Mammary epithelial cell (primary cell): ENCODE data around the gene ROCK1.
"Not testable (repeated sequence)": the region's sequence is repeated elsewhere in the genome, so short reads cannot be mapped to it uniquely, and the experiment has no call there.

Experiments used
- EZH2 ChIP-seq: IDR thresholded peaks from 2 replicates; pipeline ENCODE4 v1.6.1; 2012; ENCODE audit warnings: low read length, inconsistent platforms, borderline replicate concordance
- TF ChIP-seq, protein P1 (sequence below), 2 donors: IDR thresholded peaks in 1 of 2; conservative IDR thresholded peaks in 1 of 2; 2 replicates each; pipeline ENCODE4 v1.5.1; 2011 to 2012; ENCODE audit warnings: inconsistent platforms in 2 of 2, low read length in 2 of 2, mild to moderate bottlenecking in 2 of 2, control low read depth in 1 of 2, low read depth in 1 of 2; ENCODE audit not compliant: insufficient read depth in 1 of 2; ENCODE audit errors: extremely low read depth in 1 of 2

DNA sequence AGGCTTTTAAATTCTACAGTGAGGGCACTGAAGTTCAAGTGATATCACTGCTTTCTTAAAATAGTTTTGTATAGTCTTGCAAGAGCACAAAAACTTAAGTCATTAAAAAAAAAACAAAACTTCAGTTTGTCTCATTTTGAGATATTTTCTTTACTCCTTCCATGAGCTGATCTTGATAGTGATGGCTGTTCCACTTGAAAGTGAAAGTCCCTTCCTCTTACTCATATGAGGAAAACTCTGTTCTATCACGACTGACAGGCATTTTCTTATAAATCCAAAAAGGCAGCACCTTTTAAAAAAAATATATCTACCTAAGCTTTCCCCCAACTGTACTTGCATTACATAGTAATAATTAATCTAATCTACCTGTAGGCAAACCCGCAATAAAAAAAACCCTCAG lies 160.8 kb downstream of the ROCK1 start:
- TF ChIP-seq, protein P1, sequence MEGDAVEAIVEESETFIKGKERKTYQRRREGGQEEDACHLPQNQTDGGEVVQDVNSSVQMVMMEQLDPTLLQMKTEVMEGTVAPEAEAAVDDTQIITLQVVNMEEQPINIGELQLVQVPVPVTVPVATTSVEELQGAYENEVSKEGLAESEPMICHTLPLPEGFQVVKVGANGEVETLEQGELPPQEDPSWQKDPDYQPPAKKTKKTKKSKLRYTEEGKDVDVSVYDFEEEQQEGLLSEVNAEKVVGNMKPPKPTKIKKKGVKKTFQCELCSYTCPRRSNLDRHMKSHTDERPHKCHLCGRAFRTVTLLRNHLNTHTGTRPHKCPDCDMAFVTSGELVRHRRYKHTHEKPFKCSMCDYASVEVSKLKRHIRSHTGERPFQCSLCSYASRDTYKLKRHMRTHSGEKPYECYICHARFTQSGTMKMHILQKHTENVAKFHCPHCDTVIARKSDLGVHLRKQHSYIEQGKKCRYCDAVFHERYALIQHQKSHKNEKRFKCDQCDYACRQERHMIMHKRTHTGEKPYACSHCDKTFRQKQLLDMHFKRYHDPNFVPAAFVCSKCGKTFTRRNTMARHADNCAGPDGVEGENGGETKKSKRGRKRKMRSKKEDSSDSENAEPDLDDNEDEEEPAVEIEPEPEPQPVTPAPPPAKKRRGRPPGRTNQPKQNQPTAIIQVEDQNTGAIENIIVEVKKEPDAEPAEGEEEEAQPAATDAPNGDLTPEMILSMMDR (conservative IDR thresholded peaks at IDR 0.05 in 1 of 2, IDR thresholded peaks at IDR 0.05 in 1 of 2; ENCODE audit: extremely low read depth in 1 of 2, insufficient read depth in 1 of 2, low read depth in 1 of 2, low read length in 2 of 2), result not testable (repeated sequence)
- TF ChIP-seq EZH2, result not testable (repeated sequence)
